Type B pancreatic cell (in vitro differentiated cells): ENCODE measurements around the gene PRKCZ. TPM values are rescaled to one million over a fixed set of nuclear protein-coding genes. Genes with fewer than 3 reads are reported as not detected.

ENCODE experiments used
- DNase-seq: peaks from one replicate; pipeline ENCODE4 v3.0.0; 2021; ENCODE audit warnings: mixed read lengths; ENCODE audit not compliant: unreplicated experiment; ENCODE audit errors: extremely low spot score
- H3K27ac Mint-ChIP-seq: 2 replicates; pipeline ENCODE4 v1.8.0; 2021; ENCODE audit warnings: mild to moderate bottlenecking, mixed read lengths
- H3K27me3 Mint-ChIP-seq: 2 replicates; pipeline ENCODE4 v1.8.0; 2021; ENCODE audit warnings: mixed read lengths
- H3K36me3 Mint-ChIP-seq: 2 replicates; pipeline ENCODE4 v1.8.0; 2021; ENCODE audit warnings: mixed read lengths
- H3K4me1 Mint-ChIP-seq: one replicate; pipeline ENCODE4 v1.8.0; 2021; ENCODE audit warnings: mixed read lengths; ENCODE audit not compliant: unreplicated experiment
- H3K4me3 Mint-ChIP-seq: 2 replicates; pipeline ENCODE4 v1.8.0; 2021; ENCODE audit warnings: mild to moderate bottlenecking, mixed read lengths
- H3K9me3 Mint-ChIP-seq: 2 replicates; pipeline ENCODE4 v1.8.0; 2021; ENCODE audit warnings: mixed read lengths
- CTCF ChIP-seq: fragments of 200-600 bp; sonication (generic); conservative IDR thresholded peaks from 2 replicates; pipeline ENCODE4 v1.5.0; 2021; ENCODE audit warnings: antibody characterized with exemption, mild to moderate bottlenecking
- total RNA-seq: library from RNA; stranded (reverse); gene quantifications from 2 replicates; pipeline ENCODE4 v1.2.1, GENCODE V29; 2021; ENCODE audit warnings: low replicate concordance

Gene PRKCZ
- total RNA-seq, 1 donor from 2014 or later = 33.2 TPM

DNA sequence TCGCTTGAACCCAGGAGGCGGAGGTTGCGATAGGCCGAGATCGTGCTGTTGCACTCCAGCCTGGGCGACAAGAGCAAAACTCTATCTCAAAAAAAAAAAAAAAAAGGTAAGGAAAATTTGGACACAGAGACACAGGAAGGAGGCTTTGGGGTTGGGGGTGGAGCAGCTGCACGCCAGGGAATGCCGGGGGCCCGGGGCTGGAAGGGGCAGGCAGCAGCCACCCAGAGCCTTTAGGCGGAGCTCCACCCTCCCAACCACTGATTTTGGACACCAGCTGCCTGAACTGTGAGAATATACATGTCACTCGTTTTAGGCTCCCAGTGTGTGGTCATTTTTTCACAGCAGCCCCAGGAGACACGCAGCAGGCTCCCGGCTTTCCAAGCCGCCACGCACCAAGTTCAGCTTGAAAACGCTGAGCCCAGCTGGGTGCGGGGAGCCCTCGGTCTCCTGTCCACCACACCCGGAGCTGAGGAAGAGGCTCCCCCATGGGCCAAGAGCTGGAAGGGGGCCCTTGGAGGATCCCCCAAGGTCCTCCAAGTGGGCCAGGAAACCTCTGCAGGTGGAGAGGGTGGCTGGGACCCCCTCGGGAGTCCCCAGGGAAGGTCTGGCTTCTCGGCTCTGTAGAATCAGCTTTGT is 150.2 kb downstream of the PRKCZ start:
- no peaks in the 10 kb centered on the region for H3K27me3 Mint-ChIP-seq
- no peaks in the 10 kb centered on the region for H3K36me3 Mint-ChIP-seq

DNA sequence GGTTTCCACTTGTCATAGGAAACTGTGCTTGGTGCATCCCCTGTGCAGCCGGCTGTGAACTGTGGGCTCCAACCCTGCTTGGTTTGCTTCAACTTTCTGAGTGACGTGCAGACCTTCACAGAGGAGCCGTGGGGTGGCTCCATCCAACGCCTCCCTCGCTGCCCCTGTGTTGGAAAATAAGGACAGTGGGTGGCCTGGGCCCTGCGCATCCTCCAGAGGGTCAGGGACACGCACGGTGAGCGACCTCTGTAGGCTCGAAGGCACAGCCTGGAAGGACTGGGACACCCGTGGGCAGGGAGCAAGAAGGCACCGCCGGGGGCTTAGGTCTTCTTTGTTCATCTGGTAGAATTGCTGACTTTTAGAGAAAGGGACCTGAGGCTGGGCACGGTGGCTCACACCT is 150.9 kb downstream of the PRKCZ start:
- no peak for TF ChIP-seq CTCF
- H3K9me3 Mint-ChIP-seq = no peaks in the 10 kb centered on the region
- H3K27me3 Mint-ChIP-seq = no peaks in the 10 kb centered on the region
- DNase-seq = no peak
- peaks cover 7% of the 10 kb centered on the region for H3K4me1 Mint-ChIP-seq
- H3K36me3 Mint-ChIP-seq = no peaks in the 10 kb centered on the region
- no peak overlapping the region for H3K27ac Mint-ChIP-seq
- no peak overlapping the region for H3K4me3 Mint-ChIP-seq

More for the DNA sequence above, 150.2 kb downstream of the PRKCZ start:
- H3K9me3 Mint-ChIP-seq = no peaks in the 10 kb centered on the region
- H3K4me1 Mint-ChIP-seq = peaks cover 7% of the 10 kb centered on the region
- DNase-seq = no peak
- H3K27ac Mint-ChIP-seq = no peak overlapping the region
- H3K4me3 Mint-ChIP-seq = no peak overlapping the region
- TF ChIP-seq CTCF = no peak

- H3K27me3 Mint-ChIP-seq = no peaks in the 10 kb centered on the region
- no peak overlapping the region for H3K27ac Mint-ChIP-seq
- no peaks in the 10 kb centered on the region for H3K36me3 Mint-ChIP-seq
- peaks cover 10% of the 10 kb centered on the region for H3K4me1 Mint-ChIP-seq
- H3K9me3 Mint-ChIP-seq = no peaks in the 10 kb centered on the region
- no peak overlapping the region for H3K4me3 Mint-ChIP-seq
- no peak for DNase-seq
- TF ChIP-seq CTCF = no peak
Observed at GRCh38 chr1:2202008-2202575, 151.9 kb downstream of the PRKCZ start.

DNA sequence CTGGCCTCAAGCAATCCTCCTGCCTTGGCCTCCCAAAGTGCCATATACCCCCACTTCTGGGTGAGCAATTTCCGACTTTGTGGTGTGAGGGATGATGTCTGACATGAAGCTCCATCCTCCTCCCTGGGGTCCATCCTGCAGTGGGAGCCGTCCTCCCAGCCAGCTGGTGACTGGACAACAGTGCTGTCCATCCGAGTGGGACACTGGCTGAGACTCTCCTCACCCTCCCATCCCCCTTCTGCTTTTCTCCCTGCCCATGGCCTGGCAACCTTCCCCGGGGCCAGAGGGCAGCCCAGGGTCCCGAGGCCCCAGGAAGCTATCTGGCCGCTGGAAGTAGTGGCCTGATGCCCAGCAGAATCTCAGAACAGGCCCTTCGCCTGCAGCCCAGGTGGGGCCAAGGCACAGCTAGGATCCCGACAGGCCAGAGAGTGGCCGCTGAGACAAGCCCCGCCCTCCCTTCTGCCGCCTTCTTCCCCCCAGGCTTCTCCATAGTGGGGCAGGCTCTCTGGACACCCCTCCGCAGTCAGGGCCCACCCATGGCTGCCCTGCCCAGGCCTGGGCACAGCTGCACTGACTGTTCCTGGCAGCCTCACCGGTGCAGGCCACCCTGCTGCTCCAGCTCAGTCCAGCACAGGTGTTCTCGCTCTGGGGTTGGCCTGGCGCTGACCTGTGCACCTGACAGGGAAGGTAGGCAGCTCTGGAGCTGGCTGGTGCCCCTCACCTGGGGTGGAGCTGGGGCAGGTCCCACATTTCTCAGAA is 152.8 kb downstream of the PRKCZ start:
- no peak overlapping the region for H3K4me3 Mint-ChIP-seq
- peaks cover 10% of the 10 kb centered on the region for H3K4me1 Mint-ChIP-seq
- peak; percentile 73 for DNase-seq
- no peak for TF ChIP-seq CTCF
- no peaks in the 10 kb centered on the region for H3K36me3 Mint-ChIP-seq
- no peak overlapping the region for H3K27ac Mint-ChIP-seq
- no peaks in the 10 kb centered on the region for H3K9me3 Mint-ChIP-seq
- no peaks in the 10 kb centered on the region for H3K27me3 Mint-ChIP-seq

DNA sequence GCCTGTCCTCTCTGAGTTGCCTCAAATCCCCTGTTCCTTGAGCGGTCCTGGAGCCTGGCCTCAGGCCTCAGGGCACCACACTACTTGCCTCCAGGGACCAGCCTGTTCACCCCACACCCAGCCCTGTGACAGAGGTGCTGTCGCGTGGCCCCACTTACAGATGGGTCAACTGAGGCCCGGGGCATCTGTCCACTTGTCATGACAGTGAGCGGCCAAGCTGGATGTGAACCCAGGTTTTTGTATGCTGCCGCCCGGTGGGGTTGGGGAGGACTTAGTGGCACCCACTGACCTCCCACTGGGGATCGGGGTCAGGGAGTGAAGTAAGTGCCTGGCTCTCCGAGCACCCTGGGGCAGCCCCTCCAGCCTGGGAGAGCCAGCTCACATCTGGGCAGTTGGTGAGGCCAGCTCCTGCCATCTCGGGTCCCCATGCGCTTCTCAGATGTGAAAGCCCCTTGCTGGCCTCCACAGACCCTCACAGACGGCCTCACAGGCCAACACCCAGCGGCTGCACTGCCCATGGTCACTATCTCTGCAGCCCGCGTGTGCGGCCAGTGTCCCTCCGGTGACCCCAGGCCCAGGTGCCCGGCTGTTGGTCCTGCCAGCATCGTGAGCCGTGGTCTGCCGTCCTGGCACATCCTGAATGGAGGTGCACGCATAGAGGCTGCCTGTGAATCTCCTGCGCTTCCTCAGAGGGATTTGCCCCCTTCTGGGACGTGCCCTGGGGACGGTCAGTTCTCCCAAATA is 153.6 kb downstream of the PRKCZ start:
- no peaks in the 10 kb centered on the region for H3K36me3 Mint-ChIP-seq
- no peaks in the 10 kb centered on the region for H3K9me3 Mint-ChIP-seq
- H3K27ac Mint-ChIP-seq = no peak overlapping the region
- no peak for TF ChIP-seq CTCF
- peaks cover 10% of the 10 kb centered on the region for H3K4me1 Mint-ChIP-seq
- peak; percentile 71 for DNase-seq
- no peaks in the 10 kb centered on the region for H3K27me3 Mint-ChIP-seq
- H3K4me3 Mint-ChIP-seq = peak overlapping the region; percentile 65
